Calu3 (cell line): ENCODE measurements around the gene MYB. TPM values are rescaled to one million over a fixed set of nuclear protein-coding genes. Genes with fewer than 3 reads are reported as not detected.
A peak's percentile ranks its signal among the peaks of the same experiment; 100 is the strongest.

Experiments
- BruUV-seq: library from RNA; stranded (reverse); fragments of 400-500 nt; replicated peaks from 2 replicates; lab custom pipeline; 2021; lab: Mats Ljungman, UMichigan
- CTCF ChIA-PET: fragments of 300-600 bp; sonication (Branson Sonifier 250); formaldehyde crosslinking; loops from one replicate; lab custom pipeline; 2022; ENCODE audit warnings: antibody characterized with exemption; lab: Charles Lee
- DNase-seq: peaks from one replicate; pipeline ENCODE4 v3.0.0; 2022
- H3K27ac Mint-ChIP-seq: one replicate; pipeline ENCODE4 v1.8.0; 2022; ENCODE audit warnings: mixed read lengths; ENCODE audit not compliant: unreplicated experiment
- H3K27me3 Mint-ChIP-seq: one replicate; pipeline ENCODE4 v1.8.0; 2022; ENCODE audit warnings: mixed read lengths; ENCODE audit not compliant: unreplicated experiment
- H3K36me3 Mint-ChIP-seq: one replicate; pipeline ENCODE4 v1.8.0; 2022; ENCODE audit warnings: mild to moderate bottlenecking, moderate library complexity, mixed read lengths; ENCODE audit not compliant: insufficient read depth, unreplicated experiment
- H3K4me1 Mint-ChIP-seq: one replicate; pipeline ENCODE4 v1.8.0; 2022; ENCODE audit warnings: mild to moderate bottlenecking, low read depth, mixed read lengths; ENCODE audit not compliant: unreplicated experiment
- H3K4me3 Mint-ChIP-seq: one replicate; pipeline ENCODE4 v1.8.0; 2022; ENCODE audit warnings: mild to moderate bottlenecking, low read depth, moderate library complexity, mixed read lengths; ENCODE audit not compliant: unreplicated experiment
- H3K9me3 Mint-ChIP-seq: one replicate; pipeline ENCODE4 v1.8.0; 2022; ENCODE audit warnings: low read depth, mixed read lengths; ENCODE audit not compliant: unreplicated experiment
- intact Hi-C: fragments of 100-400 bp; cut with micrococcal nuclease; formaldehyde crosslinking; loops from one replicate; pipeline ENCODE4 v1.10.0; 2022; ENCODE audit not compliant: unreplicated experiment
- total RNA-seq: library from RNA; stranded (reverse); gene quantifications from 2 replicates; pipeline ENCODE4 v1.2.3, GENCODE V29; 2022
- TF ChIP-seq, protein P1 (sequence below): fragments of 200-600 bp; IDR thresholded peaks from one replicate; pipeline ENCODE4 v1.8.0; 2022; ENCODE audit warnings: antibody characterized with exemption; ENCODE audit not compliant: unreplicated experiment

Gene MYB
- total RNA-seq, 1 experiment from 2014 or later, result 3.1 TPM

DNA sequence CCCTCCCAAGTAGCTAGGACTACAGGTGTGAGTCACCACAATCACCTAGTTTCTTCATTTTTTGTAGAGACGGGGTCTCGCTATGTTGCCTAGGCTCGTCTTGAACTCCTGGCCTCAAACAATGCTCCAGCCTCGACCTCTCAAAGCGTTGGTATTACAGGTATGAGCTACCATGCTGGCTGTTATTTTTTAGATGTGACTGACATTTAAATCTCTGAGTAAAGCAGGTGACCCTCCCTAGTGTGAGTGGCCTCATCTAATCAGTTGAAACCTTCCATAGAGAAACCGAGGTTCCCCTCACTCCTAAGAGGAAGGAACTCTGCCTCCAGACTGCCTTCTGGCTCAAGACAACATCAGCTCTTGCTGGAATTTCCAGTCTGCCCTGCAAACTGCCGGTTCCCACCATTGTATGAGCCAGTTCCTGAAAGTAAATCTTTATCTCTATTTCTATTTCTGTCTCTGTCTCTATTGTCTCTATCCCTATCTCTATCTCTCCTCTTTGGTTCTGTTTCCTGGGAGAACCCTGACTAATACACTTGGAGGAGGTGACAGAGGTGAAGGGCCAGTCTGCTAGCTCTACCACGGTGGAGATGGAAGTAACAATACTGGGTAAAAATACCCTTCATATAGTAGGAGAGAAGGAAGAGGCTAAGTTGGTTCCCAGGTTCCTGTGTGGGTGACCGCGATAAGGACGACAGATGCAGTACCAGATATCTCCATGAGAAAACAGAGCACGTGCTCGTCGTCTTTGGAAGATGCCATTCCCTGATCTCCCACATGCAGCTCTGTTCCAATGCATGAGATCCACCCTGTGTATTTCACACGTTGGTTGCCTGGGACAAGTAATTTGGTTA is 81.0 kb downstream of the MYB start:
- DNase-seq, result no peak
- TF ChIP-seq, protein P1, sequence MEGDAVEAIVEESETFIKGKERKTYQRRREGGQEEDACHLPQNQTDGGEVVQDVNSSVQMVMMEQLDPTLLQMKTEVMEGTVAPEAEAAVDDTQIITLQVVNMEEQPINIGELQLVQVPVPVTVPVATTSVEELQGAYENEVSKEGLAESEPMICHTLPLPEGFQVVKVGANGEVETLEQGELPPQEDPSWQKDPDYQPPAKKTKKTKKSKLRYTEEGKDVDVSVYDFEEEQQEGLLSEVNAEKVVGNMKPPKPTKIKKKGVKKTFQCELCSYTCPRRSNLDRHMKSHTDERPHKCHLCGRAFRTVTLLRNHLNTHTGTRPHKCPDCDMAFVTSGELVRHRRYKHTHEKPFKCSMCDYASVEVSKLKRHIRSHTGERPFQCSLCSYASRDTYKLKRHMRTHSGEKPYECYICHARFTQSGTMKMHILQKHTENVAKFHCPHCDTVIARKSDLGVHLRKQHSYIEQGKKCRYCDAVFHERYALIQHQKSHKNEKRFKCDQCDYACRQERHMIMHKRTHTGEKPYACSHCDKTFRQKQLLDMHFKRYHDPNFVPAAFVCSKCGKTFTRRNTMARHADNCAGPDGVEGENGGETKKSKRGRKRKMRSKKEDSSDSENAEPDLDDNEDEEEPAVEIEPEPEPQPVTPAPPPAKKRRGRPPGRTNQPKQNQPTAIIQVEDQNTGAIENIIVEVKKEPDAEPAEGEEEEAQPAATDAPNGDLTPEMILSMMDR, result no peak
- no peak overlapping the region for H3K27ac Mint-ChIP-seq
- no peaks in the 10 kb centered on the region for H3K36me3 Mint-ChIP-seq
- no TSS peak for BruUV-seq
- H3K4me1 Mint-ChIP-seq, result peaks cover 16% of the 10 kb centered on the region
- peaks cover 16% of the 10 kb centered on the region for H3K27me3 Mint-ChIP-seq
- intact Hi-C loops, result no loop called here
- CTCF ChIA-PET, result no interaction called here
- H3K9me3 Mint-ChIP-seq, result no peaks in the 10 kb centered on the region
- no peak overlapping the region for H3K4me3 Mint-ChIP-seq

DNA sequence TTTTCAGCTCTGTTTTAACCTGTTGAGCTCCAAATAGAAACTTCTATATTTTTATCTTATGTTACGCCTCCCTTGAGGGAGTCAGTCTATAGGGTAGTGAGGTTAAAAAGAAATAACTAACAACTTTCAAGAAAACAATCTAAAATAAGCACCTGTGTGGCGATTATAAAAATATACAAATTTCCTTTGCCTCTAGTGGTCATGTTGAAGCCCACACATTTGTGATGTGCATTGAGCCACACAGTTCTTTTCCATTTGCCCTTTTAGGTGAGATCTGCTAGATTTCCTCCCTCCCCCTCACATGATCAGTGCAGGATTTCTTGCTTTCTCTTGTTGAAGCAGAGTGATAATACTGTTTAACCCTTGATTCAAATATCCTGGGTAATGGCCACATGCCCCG is 84.2 kb downstream of the MYB start:
- Mint-ChIP-seq H3K36me3 (no peaks in the 10 kb centered on the region), H3K9me3 (no peaks in the 10 kb centered on the region), H3K27ac (no peak overlapping the region), H3K4me1 (peaks cover 18% of the 10 kb centered on the region), H3K4me3 (no peak overlapping the region), H3K27me3 (peaks cover 1% of the 10 kb centered on the region)
- DNase-seq, result no peak
- no TSS peak for BruUV-seq
- CTCF ChIA-PET, result interaction anchor here (0.7 kb wide), 1 partner anchor 638 kb away, joined by 4 read pairs; no protein-coding TSS in a partner anchor
- TF ChIP-seq, protein P1, result no peak
- intact Hi-C loops, result no loop called here

DNA sequence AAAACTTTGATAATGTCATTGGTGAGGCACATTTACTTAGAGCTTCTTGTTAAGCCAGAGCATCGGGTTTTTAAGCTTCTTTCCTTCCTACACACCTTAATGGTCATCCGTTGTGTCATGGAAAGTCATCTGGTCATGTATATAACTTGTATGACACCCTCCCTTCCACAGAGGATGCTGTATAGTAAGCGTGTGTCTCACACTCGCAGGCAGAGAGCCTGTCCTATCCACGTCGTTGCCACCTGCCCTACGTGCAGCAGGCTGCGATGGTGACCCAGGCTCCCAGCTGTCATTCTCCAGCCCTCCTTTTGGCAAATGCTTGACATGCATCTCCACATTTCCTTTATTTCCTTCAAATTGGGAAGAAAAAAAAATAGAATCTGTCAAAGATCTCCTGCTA is 85.6 kb downstream of the MYB start:
- H3K4me3 Mint-ChIP-seq, result no peak overlapping the region
- no peaks in the 10 kb centered on the region for H3K36me3 Mint-ChIP-seq
- no peaks in the 10 kb centered on the region for H3K9me3 Mint-ChIP-seq
- no peaks in the 10 kb centered on the region for H3K27me3 Mint-ChIP-seq
- intact Hi-C loops, result no loop called here
- CTCF ChIA-PET, result no interaction called here
- H3K27ac Mint-ChIP-seq, result no peak overlapping the region
- H3K4me1 Mint-ChIP-seq, result peaks cover 30% of the 10 kb centered on the region
- TF ChIP-seq, protein P1, result no peak
- no peak for DNase-seq
- no TSS peak for BruUV-seq

DNA sequence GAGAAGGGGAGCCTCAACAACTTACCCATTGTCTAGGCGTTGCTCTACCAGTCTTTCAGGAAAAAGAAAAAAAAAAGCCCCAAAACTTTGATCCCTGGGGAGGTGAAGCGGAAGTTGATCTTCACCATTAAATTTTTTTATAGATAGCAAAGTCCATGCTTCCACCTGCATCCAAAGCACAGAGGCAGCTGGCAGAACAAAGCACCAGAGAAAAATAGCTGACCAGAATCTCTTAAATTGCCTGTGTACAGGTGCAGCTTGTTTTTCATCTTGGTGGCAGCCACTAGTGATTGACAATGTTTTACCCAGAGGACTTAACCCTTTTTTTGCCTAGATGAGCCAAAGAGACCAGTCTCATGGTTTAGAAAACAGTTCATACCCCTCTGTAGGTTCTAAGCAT is 86.0 kb downstream of the MYB start:
- Mint-ChIP-seq H3K4me3 (no peak overlapping the region), H3K9me3 (no peaks in the 10 kb centered on the region), H3K27ac (no peak overlapping the region), H3K27me3 (no peaks in the 10 kb centered on the region), H3K36me3 (no peaks in the 10 kb centered on the region), H3K4me1 (peaks cover 30% of the 10 kb centered on the region)
- no TSS peak for BruUV-seq
- CTCF ChIA-PET, result interaction anchor here (0.6 kb wide), 1 partner anchor 226 kb away, joined by 3 read pairs; no protein-coding TSS in a partner anchor
- TF ChIP-seq, protein P1, result no peak
- intact Hi-C loops, result no loop called here
- peak; percentile 13 for DNase-seq
